K562 (cell line): Measurements from ENCODE around the gene B9D2. TPM values are rescaled to one million over a fixed set of nuclear protein-coding genes. Genes with fewer than 3 reads are reported as not detected.

Experiments
- BHLHE40 ChIP-seq: IDR thresholded peaks from 2 replicates; pipeline ENCODE4 v1.6.1; 2011; ENCODE audit warnings: low read length, improper control_type of control experiment
- ELF4 ChIP-seq: fragments of 450-650 bp; formaldehyde crosslinking; IDR thresholded peaks from 2 replicates; pipeline ENCODE4 v1.4.0; 2022; ENCODE audit warnings: missing genetic modification characterization
- EWSR1 ChIP-seq: fragments of 450-650 bp; IDR thresholded peaks from 2 replicates; pipeline ENCODE4 v1.6.1; 2018; ENCODE audit warnings: borderline replicate concordance, mild to moderate bottlenecking, low read depth, moderate library complexity; ENCODE audit not compliant: partially characterized antibody
- HCFC1 ChIP-seq: IDR thresholded peaks from 2 replicates; pipeline ENCODE4 v1.6.1; 2012; ENCODE audit warnings: low read depth, low read length, improper control_type of control experiment
- HEY1 ChIP-seq: fragments of 250-450 bp; sonication (Bioruptor Pico); IDR thresholded peaks from 2 replicates; pipeline ENCODE4 v1.5.0; 2020; ENCODE audit warnings: mild to moderate bottlenecking, moderate library complexity, borderline replicate concordance
- POLR2G ChIP-seq: fragments of 200-400 bp; formaldehyde crosslinking; IDR thresholded peaks from 2 replicates; pipeline ENCODE4 v1.6.1; 2017; ENCODE audit warnings: low read depth, mild to moderate bottlenecking, antibody characterized with exemption, low read length, moderate library complexity
- PRMT5 ChIP-seq: sonication (generic); formaldehyde crosslinking; IDR thresholded peaks from 2 replicates; pipeline ENCODE4 v1.5.0; 2020; ENCODE audit warnings: missing genetic modification reagents
- SMARCB1 ChIP-seq: IDR thresholded peaks from 2 replicates; pipeline ENCODE4 v1.6.1; 2011; ENCODE audit warnings: improper control_type of control experiment, low read depth; ENCODE audit not compliant: insufficient read length
- TEAD2 ChIP-seq: fragments of 450-650 bp; IDR thresholded peaks from 2 replicates; pipeline ENCODE4 v1.6.1; 2016; ENCODE audit warnings: missing genetic modification characterization, control low read depth, missing compliant biosample characterization
- ZNF121 ChIP-seq: sonication (generic); formaldehyde crosslinking; conservative IDR thresholded peaks from 2 replicates; pipeline ENCODE4 v1.8.0; 2022; ENCODE audit warnings: missing genetic modification reagents
- ZNF124 ChIP-seq: sonication (generic); formaldehyde crosslinking; IDR thresholded peaks from 2 replicates; pipeline ENCODE4 v1.8.1; 2022; ENCODE audit warnings: missing genetic modification reagents
- polyA plus RNA-seq, 8 experiments: library from polyadenylated mRNA; depleted of rRNA in 4 of 8; stranded (reverse) in 5 of 8; unstranded in 3 of 8; fragments of >200 nt; fragmentation: Nextera tagmentation in 2 of 8; fragmentation: Illumina TruSeq in 1 of 8; extraction: Ambion mirVana in 2 of 8; extraction: Trizol in 1 of 8; gene quantifications; 2 replicates each; pipeline versions ENCODE4 v1.2.1 to v1.2.3, GENCODE V29; 2011 to 2014; ENCODE audit warnings: inconsistent platforms in 1 of 8, missing spikeins in 1 of 8
- total RNA-seq, 7 experiments: library from RNA; depleted of rRNA in 6 of 7; stranded (reverse); fragments of >200 nt in 6 of 7; fragmentation: Illumina TruSeq in 2 of 7; extraction: Trizol in 2 of 7; gene quantifications; 2 replicates each; pipeline versions ENCODE4 v1.2.1 to v1.2.3, GENCODE V29; 2011 to 2021; ENCODE audit warnings: low replicate concordance in 1 of 7
- TF ChIP-seq, protein P1 (sequence below): IDR thresholded peaks from 3 replicates; pipeline ENCODE4 v1.6.1; 2011; ENCODE audit warnings: borderline replicate concordance, mild to moderate bottlenecking, moderate library complexity; ENCODE audit not compliant: insufficient read length; ENCODE audit errors: extremely low read depth
- TF ChIP-seq, protein P2 (sequence below), 3 experiments: IDR thresholded peaks in 2 of 3; conservative IDR thresholded peaks in 1 of 3; 2 replicates each; pipeline ENCODE4 v1.5.1; 2011 to 2012; ENCODE audit warnings: low read length in 3 of 3, mild to moderate bottlenecking in 3 of 3, control low read depth in 2 of 3, improper control_type of control experiment in 1 of 3, inconsistent platforms in 1 of 3, low read depth in 1 of 3, mixed read lengths in 1 of 3, moderate library complexity in 1 of 3; ENCODE audit not compliant: insufficient read depth in 2 of 3
- TF ChIP-seq, protein P3 (sequence below), 2 experiments: fragments of 450-650 bp in 1 of 2; IDR thresholded peaks; 2 replicates each; pipeline ENCODE4 v1.6.1; 2011 to 2017; ENCODE audit warnings: low read depth in 2 of 2, antibody characterized with exemption in 1 of 2, borderline replicate concordance in 1 of 2, low read length in 1 of 2, mild to moderate bottlenecking in 1 of 2, mixed read lengths in 1 of 2; ENCODE audit not compliant: control insufficient read depth in 1 of 2
- TF ChIP-seq, protein P4 (sequence below): fragments of 250-450 bp; sonication (Bioruptor Pico); IDR thresholded peaks from 2 replicates; pipeline ENCODE4 v1.5.1; 2021; ENCODE audit warnings: mild to moderate bottlenecking

B9D2 gene
- total and polyA plus RNA-seq, 9 of the 15 experiments (the other 6 are each of a cell fraction or from before 2014, with no cell fraction given) = 0.83 to 6.9 (median 2.8) TPM

DNA sequence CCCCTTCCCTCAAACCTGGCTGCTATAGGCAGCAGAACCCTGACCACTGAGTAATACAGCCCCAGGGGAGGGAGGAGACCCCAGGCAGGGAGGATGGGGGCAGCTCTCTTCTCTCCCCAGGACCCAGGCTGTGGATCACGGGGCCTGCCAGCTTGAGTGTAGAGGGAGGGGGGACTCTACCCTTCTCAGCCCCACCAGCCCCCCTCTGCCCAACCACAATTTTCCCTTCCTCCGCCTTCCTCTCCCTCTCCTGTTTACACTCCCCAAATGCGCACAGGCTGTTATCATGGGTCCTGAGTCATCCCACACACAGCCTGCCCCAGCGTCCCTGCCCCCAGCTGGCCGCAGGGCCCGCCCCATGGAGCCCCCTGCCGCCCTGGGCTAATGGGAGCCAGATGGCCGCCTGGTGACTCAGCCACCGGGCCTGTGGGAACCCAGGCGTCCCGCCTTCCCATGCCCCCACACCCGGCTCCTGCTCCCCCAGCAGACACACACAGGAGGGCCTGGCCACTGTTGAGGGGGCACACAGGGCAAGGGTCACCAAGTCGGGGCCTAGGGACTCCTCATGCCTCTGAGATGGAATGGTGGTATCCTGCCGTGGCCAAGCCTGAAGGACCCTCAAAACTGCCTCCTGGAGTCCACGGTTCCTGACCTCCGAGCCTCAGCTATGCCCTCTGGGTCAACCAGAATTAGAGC is 40.4 kb downstream of the B9D2 start (continued):
- TF ChIP-seq, protein P1, sequence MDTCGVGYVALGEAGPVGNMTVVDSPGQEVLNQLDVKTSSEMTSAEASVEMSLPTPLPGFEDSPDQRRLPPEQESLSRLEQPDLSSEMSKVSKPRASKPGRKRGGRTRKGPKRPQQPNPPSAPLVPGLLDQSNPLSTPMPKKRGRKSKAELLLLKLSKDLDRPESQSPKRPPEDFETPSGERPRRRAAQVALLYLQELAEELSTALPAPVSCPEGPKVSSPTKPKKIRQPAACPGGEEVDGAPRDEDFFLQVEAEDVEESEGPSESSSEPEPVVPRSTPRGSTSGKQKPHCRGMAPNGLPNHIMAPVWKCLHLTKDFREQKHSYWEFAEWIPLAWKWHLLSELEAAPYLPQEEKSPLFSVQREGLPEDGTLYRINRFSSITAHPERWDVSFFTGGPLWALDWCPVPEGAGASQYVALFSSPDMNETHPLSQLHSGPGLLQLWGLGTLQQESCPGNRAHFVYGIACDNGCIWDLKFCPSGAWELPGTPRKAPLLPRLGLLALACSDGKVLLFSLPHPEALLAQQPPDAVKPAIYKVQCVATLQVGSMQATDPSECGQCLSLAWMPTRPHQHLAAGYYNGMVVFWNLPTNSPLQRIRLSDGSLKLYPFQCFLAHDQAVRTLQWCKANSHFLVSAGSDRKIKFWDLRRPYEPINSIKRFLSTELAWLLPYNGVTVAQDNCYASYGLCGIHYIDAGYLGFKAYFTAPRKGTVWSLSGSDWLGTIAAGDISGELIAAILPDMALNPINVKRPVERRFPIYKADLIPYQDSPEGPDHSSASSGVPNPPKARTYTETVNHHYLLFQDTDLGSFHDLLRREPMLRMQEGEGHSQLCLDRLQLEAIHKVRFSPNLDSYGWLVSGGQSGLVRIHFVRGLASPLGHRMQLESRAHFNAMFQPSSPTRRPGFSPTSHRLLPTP = no peak
- no peak for TF ChIP-seq EWSR1
- TF ChIP-seq ELF4 (CRISPR knock-in tag) = peak; percentile 63; the same call in 1 of the 2 replicates
- TF ChIP-seq HEY1 = no peak
- no peak for TF ChIP-seq HCFC1
- no peak for TF ChIP-seq ZNF124 (CRISPR knock-in tag)
- TF ChIP-seq PRMT5 (CRISPR knock-in tag) = no peak
- TF ChIP-seq POLR2G = peak; percentile 76
- TF ChIP-seq, protein P2, sequence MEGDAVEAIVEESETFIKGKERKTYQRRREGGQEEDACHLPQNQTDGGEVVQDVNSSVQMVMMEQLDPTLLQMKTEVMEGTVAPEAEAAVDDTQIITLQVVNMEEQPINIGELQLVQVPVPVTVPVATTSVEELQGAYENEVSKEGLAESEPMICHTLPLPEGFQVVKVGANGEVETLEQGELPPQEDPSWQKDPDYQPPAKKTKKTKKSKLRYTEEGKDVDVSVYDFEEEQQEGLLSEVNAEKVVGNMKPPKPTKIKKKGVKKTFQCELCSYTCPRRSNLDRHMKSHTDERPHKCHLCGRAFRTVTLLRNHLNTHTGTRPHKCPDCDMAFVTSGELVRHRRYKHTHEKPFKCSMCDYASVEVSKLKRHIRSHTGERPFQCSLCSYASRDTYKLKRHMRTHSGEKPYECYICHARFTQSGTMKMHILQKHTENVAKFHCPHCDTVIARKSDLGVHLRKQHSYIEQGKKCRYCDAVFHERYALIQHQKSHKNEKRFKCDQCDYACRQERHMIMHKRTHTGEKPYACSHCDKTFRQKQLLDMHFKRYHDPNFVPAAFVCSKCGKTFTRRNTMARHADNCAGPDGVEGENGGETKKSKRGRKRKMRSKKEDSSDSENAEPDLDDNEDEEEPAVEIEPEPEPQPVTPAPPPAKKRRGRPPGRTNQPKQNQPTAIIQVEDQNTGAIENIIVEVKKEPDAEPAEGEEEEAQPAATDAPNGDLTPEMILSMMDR (IDR thresholded peaks at IDR 0.05 in 2 of 3, conservative IDR thresholded peaks at IDR 0.05 in 1 of 3; ENCODE audit: insufficient read depth in 2 of 3, low read depth in 1 of 3, low read length in 3 of 3) = 0 out of 6 replicates have a peak, but pooled peaks of 1 of the 3 experiments have one; percentile 3
- TF ChIP-seq SMARCB1 = no peak
- TF ChIP-seq ZNF121 = no peak
- TF ChIP-seq, protein P3, sequence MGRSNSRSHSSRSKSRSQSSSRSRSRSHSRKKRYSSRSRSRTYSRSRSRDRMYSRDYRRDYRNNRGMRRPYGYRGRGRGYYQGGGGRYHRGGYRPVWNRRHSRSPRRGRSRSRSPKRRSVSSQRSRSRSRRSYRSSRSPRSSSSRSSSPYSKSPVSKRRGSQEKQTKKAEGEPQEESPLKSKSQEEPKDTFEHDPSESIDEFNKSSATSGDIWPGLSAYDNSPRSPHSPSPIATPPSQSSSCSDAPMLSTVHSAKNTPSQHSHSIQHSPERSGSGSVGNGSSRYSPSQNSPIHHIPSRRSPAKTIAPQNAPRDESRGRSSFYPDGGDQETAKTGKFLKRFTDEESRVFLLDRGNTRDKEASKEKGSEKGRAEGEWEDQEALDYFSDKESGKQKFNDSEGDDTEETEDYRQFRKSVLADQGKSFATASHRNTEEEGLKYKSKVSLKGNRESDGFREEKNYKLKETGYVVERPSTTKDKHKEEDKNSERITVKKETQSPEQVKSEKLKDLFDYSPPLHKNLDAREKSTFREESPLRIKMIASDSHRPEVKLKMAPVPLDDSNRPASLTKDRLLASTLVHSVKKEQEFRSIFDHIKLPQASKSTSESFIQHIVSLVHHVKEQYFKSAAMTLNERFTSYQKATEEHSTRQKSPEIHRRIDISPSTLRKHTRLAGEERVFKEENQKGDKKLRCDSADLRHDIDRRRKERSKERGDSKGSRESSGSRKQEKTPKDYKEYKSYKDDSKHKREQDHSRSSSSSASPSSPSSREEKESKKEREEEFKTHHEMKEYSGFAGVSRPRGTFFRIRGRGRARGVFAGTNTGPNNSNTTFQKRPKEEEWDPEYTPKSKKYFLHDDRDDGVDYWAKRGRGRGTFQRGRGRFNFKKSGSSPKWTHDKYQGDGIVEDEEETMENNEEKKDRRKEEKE (IDR thresholded peaks at IDR 0.05; ENCODE audit: borderline replicate concordance in 1 of 2, control insufficient read depth in 1 of 2, low read depth in 2 of 2, low read length in 1 of 2) = no peak
- TF ChIP-seq, protein P4, sequence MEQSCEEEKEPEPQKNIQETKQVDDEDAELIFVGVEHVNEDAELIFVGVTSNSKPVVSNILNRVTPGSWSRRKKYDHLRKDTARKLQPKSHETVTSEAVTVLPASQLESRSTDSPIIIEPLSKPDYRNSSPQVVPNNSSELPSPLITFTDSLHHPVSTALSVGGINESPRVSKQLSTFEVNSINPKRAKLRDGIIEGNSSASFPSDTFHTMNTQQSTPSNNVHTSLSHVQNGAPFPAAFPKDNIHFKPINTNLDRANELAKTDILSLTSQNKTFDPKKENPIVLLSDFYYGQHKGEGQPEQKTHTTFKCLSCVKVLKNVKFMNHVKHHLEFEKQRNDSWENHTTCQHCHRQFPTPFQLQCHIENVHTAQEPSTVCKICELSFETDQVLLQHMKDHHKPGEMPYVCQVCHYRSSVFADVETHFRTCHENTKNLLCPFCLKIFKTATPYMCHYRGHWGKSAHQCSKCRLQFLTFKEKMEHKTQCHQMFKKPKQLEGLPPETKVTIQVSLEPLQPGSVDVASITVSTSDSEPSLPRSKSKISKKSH (CRISPR knock-in tag) = no peak
- TF ChIP-seq TEAD2 (tag) = no peak
- TF ChIP-seq BHLHE40 = peak; percentile 45; the same call in 1 of the 2 replicates
